Measurements from ENCODE around the gene PRR23E.

DNA sequence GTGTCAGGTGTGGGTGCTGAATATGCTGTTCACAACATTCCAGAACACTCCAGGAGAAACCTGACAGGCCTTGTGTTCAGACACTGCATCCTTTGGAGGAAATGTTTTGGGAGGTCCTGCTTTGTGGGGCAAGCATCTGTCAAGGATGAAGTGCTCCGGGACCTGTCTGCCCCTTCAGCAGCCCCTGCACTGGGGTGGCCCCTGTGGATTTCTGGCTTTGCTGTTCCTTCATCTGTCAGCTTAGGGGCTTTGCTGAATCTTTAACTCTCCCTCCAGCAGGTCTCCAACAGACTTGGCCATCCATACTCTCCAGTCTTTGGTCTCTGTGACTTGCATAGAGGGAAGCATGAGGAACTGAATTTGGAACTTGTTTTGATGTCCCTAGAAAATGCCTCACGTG is 3.1 kb downstream of the PRR23E start:
- TF ChIP-seq, protein P1, sequence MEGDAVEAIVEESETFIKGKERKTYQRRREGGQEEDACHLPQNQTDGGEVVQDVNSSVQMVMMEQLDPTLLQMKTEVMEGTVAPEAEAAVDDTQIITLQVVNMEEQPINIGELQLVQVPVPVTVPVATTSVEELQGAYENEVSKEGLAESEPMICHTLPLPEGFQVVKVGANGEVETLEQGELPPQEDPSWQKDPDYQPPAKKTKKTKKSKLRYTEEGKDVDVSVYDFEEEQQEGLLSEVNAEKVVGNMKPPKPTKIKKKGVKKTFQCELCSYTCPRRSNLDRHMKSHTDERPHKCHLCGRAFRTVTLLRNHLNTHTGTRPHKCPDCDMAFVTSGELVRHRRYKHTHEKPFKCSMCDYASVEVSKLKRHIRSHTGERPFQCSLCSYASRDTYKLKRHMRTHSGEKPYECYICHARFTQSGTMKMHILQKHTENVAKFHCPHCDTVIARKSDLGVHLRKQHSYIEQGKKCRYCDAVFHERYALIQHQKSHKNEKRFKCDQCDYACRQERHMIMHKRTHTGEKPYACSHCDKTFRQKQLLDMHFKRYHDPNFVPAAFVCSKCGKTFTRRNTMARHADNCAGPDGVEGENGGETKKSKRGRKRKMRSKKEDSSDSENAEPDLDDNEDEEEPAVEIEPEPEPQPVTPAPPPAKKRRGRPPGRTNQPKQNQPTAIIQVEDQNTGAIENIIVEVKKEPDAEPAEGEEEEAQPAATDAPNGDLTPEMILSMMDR (IDR thresholded peaks at IDR 0.05) = no peak
- TF ChIP-seq EP300 (IDR thresholded peaks at IDR 0.05) = no peak
- TF ChIP-seq POLR2AphosphoS5 (IDR thresholded peaks at IDR 0.05) = no peak
